Islet of Langerhans (tissue), 1 donor: ENCODE results near the gene PRELID2.

Experiments used
- FAIRE-seq: peaks from one replicate; lab custom pipeline; 2011; peaks lifted over from hg19 to GRCh38; lab: Jason Lieb, UNC

The PRELID2 gene

GRCh38 chr5:145793574-145793973 lies 41.6 kb downstream of the PRELID2 start:
- no peak for FAIRE-seq

GRCh38 chr5:145792840-145793239 lies 42.3 kb downstream of the PRELID2 start:
- no peak for FAIRE-seq

- no peak for FAIRE-seq
Measured at GRCh38 chr5:145791866-145792265, 43.3 kb downstream of the PRELID2 start.

- FAIRE-seq, result no peak
Measured at GRCh38 chr5:145787996-145788395, 47.1 kb downstream of the PRELID2 start.

GRCh38 chr5:145787507-145787906 lies 47.6 kb downstream of the PRELID2 start:
- no peak for FAIRE-seq

- FAIRE-seq, result no peak
Measured at GRCh38 chr5:145787001-145787400, 48.1 kb downstream of the PRELID2 start.

DNA sequence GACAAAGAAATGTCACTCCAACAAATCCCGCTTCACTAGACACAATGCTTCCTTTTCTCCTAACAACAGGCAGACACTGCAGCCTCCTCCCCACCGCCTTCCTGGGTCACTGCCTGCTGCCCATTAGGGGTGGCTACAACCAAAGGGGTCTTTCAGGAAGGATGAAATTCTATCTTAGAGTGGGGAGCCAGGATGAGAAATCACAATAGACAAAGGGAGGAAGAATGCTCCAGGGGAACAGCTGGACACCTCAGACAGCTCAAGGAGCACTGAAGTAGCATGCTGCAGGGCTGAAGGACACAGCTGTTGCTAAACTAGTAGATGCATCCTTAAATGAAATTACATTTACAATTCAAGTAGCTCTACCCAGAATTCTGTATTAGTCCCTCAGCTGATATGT lies 54.2 kb downstream of the PRELID2 start:
- FAIRE-seq, result no peak

GRCh38 chr5:145778144-145778900 lies 56.8 kb downstream of the PRELID2 start:
- no peak for FAIRE-seq

GRCh38 chr5:145777445-145778063 lies 57.6 kb downstream of the PRELID2 start:
- FAIRE-seq, result no peak

DNA sequence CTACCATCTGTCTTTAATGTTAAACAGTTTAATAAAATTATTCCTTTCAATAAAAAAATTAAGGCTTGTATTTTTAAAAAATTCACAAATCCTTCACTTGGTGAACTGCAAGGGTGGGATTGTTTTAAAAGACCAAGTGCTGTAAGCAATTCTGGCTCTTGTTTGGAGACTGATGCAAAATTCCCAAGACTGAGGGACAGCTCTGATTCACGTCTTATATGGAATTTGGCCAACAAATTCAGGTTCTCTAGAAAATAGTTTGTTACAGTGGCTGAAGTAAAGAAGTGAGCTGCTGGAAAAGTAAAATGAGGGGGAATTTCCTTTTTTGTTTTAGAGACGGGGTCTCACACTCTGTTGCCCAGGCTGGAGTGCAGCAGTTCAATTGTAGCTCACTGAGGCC lies 58.3 kb downstream of the PRELID2 start:
- FAIRE-seq, result no peak

- no peak for FAIRE-seq
Measured at GRCh38 chr5:145775893-145776444, 59.2 kb downstream of the PRELID2 start.

DNA sequence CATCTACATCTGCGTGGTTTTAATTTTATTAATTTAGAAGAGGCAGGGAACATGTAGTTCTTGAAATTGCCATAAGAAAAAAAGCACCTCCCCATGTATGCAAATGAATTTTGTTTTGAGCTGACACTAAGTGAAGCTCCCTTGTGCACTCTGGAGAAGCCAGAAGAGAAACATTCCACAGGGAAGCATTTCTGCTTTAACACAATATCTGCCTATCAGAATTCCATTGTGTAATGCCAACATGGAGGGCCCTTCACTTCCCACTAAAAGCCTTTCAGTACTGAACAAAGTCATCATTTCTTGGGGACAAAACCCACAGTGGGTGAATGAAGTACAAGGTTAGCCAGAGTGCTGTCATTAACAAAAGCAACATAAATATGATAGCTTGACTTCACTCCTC lies 59.7 kb downstream of the PRELID2 start:
- no peak for FAIRE-seq

GRCh38 chr5:145774442-145774841 lies 60.7 kb downstream of the PRELID2 start:
- no peak for FAIRE-seq

DNA sequence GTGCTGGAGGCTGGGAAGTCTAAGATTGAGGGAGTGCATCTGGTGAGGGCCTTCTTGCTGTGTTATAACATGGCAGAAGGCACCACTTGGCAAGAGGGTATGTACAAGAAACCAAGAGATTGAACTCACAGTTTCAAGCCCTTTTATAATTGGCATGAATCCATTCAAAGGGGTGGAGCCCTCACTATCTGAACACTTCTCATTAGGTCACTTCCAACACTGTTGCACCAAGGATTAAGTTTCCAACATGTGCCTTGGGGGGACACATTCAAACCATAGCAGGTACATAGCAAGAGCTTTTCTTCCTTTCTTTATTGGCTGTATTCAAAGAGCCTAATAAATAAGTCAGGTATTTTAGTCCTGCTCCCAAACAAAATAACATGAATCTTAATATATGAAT lies 62.7 kb downstream of the PRELID2 start:
- no peak for FAIRE-seq

GRCh38 chr5:145768863-145769262 lies 66.3 kb downstream of the PRELID2 start:
- no peak for FAIRE-seq

DNA sequence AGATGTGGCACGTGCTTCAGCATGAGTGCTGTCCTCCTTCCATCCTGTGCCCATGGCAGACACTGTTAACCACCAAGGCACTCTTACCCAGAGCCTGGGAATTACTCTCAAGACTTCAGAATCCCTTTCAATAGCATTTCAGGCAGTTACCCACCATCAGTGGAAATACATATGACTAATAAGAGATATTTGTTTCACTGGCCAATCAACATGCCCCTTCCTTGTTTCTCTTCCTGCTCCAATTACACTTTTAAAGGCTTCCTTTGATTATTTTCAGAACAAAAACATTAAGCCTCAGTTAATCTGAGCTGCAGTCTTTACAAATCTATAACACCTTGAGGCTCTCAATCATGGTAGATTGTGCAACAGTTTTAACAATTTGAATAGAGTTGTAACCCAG lies 70.8 kb downstream of the PRELID2 start:
- FAIRE-seq, result no peak

- no peak for FAIRE-seq
Measured at GRCh38 chr5:145762833-145763232, 72.3 kb downstream of the PRELID2 start.

GRCh38 chr5:145761254-145761653 lies 73.9 kb downstream of the PRELID2 start:
- FAIRE-seq, result no peak

GRCh38 chr5:145760660-145761059 lies 74.5 kb downstream of the PRELID2 start:
- no peak for FAIRE-seq

- no peak for FAIRE-seq
Measured at GRCh38 chr5:145752947-145753346, 82.2 kb downstream of the PRELID2 start.

- FAIRE-seq, result no peak
Measured at GRCh38 chr5:145752534-145752933, 82.6 kb downstream of the PRELID2 start.

GRCh38 chr5:145750199-145750598 lies 84.9 kb downstream of the PRELID2 start:
- no peak for FAIRE-seq

DNA sequence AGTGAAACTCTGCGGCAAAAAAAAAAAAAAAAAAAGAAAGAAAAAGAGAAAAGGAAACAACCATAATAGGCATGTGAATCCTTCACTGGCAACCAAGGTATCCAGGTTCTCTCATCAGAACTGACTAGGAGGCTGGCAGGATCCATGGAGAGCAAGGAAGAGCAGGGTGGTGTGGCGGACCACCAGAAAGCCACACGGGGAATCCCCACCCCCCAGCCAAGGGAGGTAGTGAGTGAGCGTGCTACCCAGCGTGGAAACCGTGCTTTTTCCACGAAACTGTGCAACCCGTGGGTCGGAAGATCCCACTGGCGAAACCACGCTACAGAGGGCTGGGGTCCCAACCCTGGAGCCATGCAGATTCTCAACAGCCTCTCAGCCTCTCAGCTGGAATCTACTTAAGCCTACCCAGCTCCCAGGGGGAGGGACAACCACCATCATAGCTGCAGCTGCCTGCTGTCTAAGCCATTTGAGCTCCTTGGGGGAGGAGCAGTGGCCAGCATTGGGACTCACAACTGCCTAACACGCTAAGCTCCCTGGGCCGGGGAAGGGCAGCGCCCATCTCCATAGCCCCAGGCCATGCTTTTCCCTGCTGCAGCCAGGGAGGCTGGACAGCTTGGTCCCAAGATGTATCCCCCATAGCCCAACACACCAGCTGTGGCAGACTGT lies 91.6 kb downstream of the PRELID2 start:
- no peak for FAIRE-seq
